Osteoblast (primary cell): ENCODE data around the gene ALOX12B. TPM values are rescaled to one million over a fixed set of nuclear protein-coding genes. Genes with fewer than 3 reads are reported as not detected.

Source experiments
- DNase-seq: peaks from one replicate; pipeline ENCODE4 v3.0.0; 2011; ENCODE audit warnings: low spot score, mixed read lengths; ENCODE audit not compliant: insufficient read length; ENCODE audit errors: missing footprints
- H2AFZ ChIP-seq: 2 replicates; pipeline ENCODE4 v1.6.0; 2011; ENCODE audit warnings: mild to moderate bottlenecking, low read length
- H3K27ac ChIP-seq: 2 replicates; pipeline ENCODE4 v1.5.1; 2011; ENCODE audit warnings: mild to moderate bottlenecking, low read depth, low read length, moderate library complexity
- H3K27me3 ChIP-seq: 2 replicates; pipeline ENCODE4 v1.6.0; 2012; ENCODE audit warnings: mild to moderate bottlenecking, control low read depth, inconsistent platforms, low read length, moderate library complexity; ENCODE audit not compliant: insufficient read depth
- H3K36me3 ChIP-seq: 2 replicates; pipeline ENCODE4 v1.5.1; 2011; ENCODE audit warnings: mild to moderate bottlenecking, low read length, control low read depth, moderate library complexity; ENCODE audit not compliant: insufficient read depth
- H3K4me1 ChIP-seq: 2 replicates; pipeline ENCODE4 v1.5.1; 2011; ENCODE audit warnings: mild to moderate bottlenecking, low read length, control low read depth, moderate library complexity; ENCODE audit not compliant: insufficient read depth
- H3K4me2 ChIP-seq: 2 replicates; pipeline ENCODE4 v1.6.0; 2011; ENCODE audit warnings: mild to moderate bottlenecking, low read length; ENCODE audit not compliant: insufficient read depth
- H3K4me3 ChIP-seq: fragments of 200-600 bp; sonication (generic); 3 replicates; pipeline ENCODE4 v1.5.1; 2012; ENCODE audit warnings: mild to moderate bottlenecking, low read length, inconsistent platforms; ENCODE audit not compliant: insufficient read depth
- H3K79me2 ChIP-seq: 2 replicates; pipeline ENCODE4 v1.6.0; 2012; ENCODE audit warnings: mild to moderate bottlenecking, low read length, control low read depth, inconsistent platforms; ENCODE audit not compliant: insufficient read depth
- H3K9me3 ChIP-seq: 2 replicates; pipeline ENCODE4 v1.5.1; 2011; ENCODE audit warnings: low read depth, low read length, control low read depth
- H4K20me1 ChIP-seq: 2 replicates; pipeline ENCODE4 v1.6.0; 2012; ENCODE audit warnings: mild to moderate bottlenecking, low read length, control low read depth; ENCODE audit not compliant: insufficient read depth
- total RNA-seq: library from RNA; depleted of rRNA; stranded (reverse); fragments of >200 nt; gene quantifications from 2 replicates; pipeline ENCODE4 v1.2.3, GENCODE V29; 2012
- TF ChIP-seq, protein P1 (sequence below): IDR thresholded peaks from 2 replicates; pipeline ENCODE4 v1.5.1; 2011; ENCODE audit warnings: mild to moderate bottlenecking, low read depth, low read length, moderate library complexity; ENCODE audit errors: extremely low read depth

Gene ALOX12B
- not detected in 2 replicates for total RNA-seq

GRCh38 chr17:8087075-8087951 lies at the start of gene ALOX12B:
Gene ALOX12B (minus strand): TSS chr17:8087716. CDS start chr17:8087442, 274 bp downstream.
- no peaks in the 10 kb centered on the region for H3K79me2 ChIP-seq
- no peaks in the 10 kb centered on the region for H3K36me3 ChIP-seq
- no peak within 1 kb of the TSS for H3K27ac ChIP-seq
- no peaks in the 10 kb centered on the region for H3K9me3 ChIP-seq
- H4K20me1 ChIP-seq, result no peaks in the 10 kb centered on the region
- TF ChIP-seq, protein P1, sequence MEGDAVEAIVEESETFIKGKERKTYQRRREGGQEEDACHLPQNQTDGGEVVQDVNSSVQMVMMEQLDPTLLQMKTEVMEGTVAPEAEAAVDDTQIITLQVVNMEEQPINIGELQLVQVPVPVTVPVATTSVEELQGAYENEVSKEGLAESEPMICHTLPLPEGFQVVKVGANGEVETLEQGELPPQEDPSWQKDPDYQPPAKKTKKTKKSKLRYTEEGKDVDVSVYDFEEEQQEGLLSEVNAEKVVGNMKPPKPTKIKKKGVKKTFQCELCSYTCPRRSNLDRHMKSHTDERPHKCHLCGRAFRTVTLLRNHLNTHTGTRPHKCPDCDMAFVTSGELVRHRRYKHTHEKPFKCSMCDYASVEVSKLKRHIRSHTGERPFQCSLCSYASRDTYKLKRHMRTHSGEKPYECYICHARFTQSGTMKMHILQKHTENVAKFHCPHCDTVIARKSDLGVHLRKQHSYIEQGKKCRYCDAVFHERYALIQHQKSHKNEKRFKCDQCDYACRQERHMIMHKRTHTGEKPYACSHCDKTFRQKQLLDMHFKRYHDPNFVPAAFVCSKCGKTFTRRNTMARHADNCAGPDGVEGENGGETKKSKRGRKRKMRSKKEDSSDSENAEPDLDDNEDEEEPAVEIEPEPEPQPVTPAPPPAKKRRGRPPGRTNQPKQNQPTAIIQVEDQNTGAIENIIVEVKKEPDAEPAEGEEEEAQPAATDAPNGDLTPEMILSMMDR, result no peak
- no peak within 1 kb of the TSS for H2AFZ ChIP-seq
- H3K4me3 ChIP-seq, result no peak within 1 kb of the TSS
- H3K4me1 ChIP-seq, result no peaks in the 10 kb centered on the region
- peak; percentile 38 for DNase-seq
- H3K27me3 ChIP-seq, result peaks cover 41% of the 10 kb centered on the region
- no peak within 1 kb of the TSS for H3K4me2 ChIP-seq

- Histone ChIP-seq H2AFZ (no peak overlapping the region), H3K27ac (no peak overlapping the region), H3K4me1 (peaks cover 9% of the 10 kb centered on the region), H3K36me3 (no peaks in the 10 kb centered on the region), H3K4me2 (no peak overlapping the region), H3K9me3 (no peaks in the 10 kb centered on the region), H4K20me1 (no peaks in the 10 kb centered on the region), H3K27me3 (peaks cover 3% of the 10 kb centered on the region), H3K4me3 (no peak overlapping the region), H3K79me2 (no peaks in the 10 kb centered on the region)
- TF ChIP-seq, protein P1, result no peak
- DNase-seq, result peak; percentile 23
Measured at GRCh38 chr17:8133941-8134340, 46.4 kb upstream of the ALOX12B start.

GRCh38 chr17:8133399-8133798 lies 45.9 kb upstream of the ALOX12B start:
- H3K9me3 ChIP-seq, result no peaks in the 10 kb centered on the region
- no peak overlapping the region for H3K4me2 ChIP-seq
- H2AFZ ChIP-seq, result no peak overlapping the region
- no peaks in the 10 kb centered on the region for H3K36me3 ChIP-seq
- H3K27ac ChIP-seq, result no peak overlapping the region
- no peak overlapping the region for H3K4me3 ChIP-seq
- peaks cover 3% of the 10 kb centered on the region for H3K27me3 ChIP-seq
- no peak for DNase-seq
- no peaks in the 10 kb centered on the region for H3K79me2 ChIP-seq
- no peaks in the 10 kb centered on the region for H4K20me1 ChIP-seq
- peaks cover 8% of the 10 kb centered on the region for H3K4me1 ChIP-seq
- TF ChIP-seq, protein P1, result no peak

- H2AFZ ChIP-seq, result no peak overlapping the region
- H3K9me3 ChIP-seq, result no peaks in the 10 kb centered on the region
- no peaks in the 10 kb centered on the region for H3K36me3 ChIP-seq
- H3K27ac ChIP-seq, result no peak overlapping the region
- H3K27me3 ChIP-seq, result peaks cover 3% of the 10 kb centered on the region
- H3K4me2 ChIP-seq, result no peak overlapping the region
- no peaks in the 10 kb centered on the region for H3K79me2 ChIP-seq
- H3K4me1 ChIP-seq, result peaks cover 4% of the 10 kb centered on the region
- no peak overlapping the region for H3K4me3 ChIP-seq
- TF ChIP-seq, protein P1, result no peak
- no peaks in the 10 kb centered on the region for H4K20me1 ChIP-seq
- peak; percentile 86 for DNase-seq
Measured at GRCh38 chr17:8131844-8132441, 44.4 kb upstream of the ALOX12B start.
